ENCODE measurements around the gene PRICKLE1.

DNA sequence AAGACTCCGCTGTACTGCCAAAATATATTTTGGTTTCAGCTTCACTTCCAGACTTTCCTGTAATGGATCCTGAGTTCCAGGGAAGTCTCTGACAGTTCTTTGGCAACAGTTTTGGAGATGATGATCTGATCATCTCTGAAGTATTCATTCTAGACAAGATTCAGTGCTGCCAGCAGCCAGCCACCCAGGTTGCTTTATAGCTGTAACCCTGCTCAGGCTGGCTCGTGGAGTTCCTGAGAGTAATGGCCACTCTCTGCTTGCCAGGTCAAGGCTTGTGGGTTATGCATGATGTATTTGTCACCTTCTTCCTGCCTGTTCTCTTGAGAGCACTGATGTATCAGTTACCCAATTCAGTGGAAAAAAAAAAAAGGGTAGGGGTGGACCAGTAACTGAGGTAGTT is 139.3 kb downstream of the PRICKLE1 start:
- TF ChIP-seq CTCF (IDR thresholded peaks at IDR 0.05; ENCODE audit: low read length): no peak
- no peak for TF ChIP-seq EZH2 (IDR thresholded peaks at IDR 0.05; ENCODE audit: borderline replicate concordance, low read length)

All from OCI-LY1 (cell line).